GM21576 (cell line): ENCODE measurements around the gene NCKAP1.
"Not testable (repeated sequence)": the region's sequence is repeated elsewhere in the genome, so short reads cannot be mapped to it uniquely, and the experiment has no call there.

Experiments
- ATAC-seq: cut with Tn5 transposase; IDR thresholded peaks from one replicate; pipeline ENCODE4 v1.9.1; 2021; ENCODE audit warnings: mild to moderate bottlenecking, moderate library complexity; ENCODE audit not compliant: unreplicated experiment

Gene NCKAP1

DNA sequence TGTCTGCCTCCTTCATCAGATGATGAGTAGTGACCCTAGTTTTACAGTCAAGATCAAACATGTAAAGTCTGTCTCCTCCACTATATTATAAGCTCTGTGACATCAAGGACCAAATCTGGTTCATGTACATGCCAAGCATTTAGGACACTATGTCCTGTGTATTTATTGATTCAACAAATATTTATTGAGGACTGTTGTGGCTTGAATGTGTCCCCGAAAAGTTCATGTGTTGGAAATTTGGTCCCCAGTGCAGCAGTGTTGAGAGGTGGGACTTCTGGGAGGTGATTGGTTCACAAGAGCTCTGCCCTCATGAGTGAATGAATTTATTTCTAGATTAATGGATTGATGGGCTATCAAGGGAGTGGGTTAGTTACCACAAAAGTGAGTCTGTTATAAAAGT, 125.2 kb downstream of the NCKAP1 start:
- ATAC-seq = no peak

DNA sequence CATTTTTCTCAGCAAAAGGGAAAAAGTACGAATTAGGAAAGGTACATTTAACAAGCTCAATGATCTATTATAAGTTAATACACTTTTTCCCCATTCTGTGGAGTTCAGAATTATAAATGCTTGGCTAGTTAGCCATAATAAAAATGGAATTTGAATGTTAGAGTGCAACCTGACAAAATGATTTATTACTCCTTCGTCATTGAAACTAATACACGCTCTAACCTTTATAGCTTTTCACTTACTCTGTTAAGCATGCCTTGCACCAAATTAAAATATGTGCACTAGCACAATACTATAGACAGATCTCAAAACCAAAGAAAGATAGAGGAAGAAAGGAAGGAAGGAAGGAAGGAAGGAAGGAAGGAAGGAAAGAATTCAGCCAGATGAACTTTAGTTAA, 125.7 kb downstream of the NCKAP1 start:
- no peak for ATAC-seq

DNA sequence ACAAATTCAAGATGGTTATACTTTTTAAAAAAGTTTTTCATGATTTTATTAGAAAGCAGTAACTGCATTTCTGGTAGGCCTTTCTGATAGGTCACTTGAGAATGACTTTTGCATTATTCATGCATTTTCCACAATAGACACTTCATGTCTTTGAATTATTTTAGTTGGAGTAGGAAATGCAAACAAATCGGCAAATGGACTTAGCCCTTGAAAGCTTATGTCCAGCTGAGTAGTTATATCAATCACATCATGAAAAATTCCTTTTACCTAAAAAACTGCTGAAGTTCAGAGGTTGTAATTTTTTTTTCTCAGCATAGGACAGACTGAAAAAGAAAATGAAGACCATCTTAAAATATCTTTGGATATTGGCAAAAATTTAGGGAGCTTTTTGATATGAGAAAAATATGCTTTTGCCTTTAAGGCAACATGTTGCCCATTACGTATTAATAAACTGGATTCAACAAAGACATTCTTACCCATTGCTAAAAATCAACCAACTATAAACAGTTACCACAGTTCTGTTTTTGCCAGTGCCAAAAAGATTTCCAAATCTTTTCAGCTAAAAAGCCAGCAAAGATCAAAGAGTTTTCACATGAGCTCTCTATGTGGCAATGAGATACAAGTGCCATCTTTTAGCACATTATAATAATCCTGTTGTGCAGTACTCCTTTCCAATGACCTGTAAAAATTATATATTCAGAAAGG, 126.3 kb downstream of the NCKAP1 start:
- ATAC-seq = no peak

DNA sequence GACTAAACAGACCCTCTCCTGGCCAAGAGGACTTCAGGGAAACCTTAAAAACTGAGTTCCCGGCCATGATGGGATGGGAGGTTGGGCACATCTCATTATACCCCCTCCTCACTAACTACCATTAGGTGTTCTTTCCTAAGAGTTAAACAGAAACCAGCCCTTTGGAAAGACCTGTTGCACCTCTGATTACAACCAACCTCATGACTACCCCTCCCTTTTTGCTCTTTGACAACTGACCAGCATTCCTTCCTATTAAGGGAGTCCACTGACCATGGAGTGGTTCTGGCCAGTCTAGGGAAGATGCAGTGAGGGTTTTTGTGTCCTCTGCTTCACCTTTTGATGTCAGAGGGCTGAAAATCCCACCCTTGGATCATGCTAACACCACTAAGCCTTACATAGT, 127.3 kb downstream of the NCKAP1 start:
- ATAC-seq = no peak

DNA sequence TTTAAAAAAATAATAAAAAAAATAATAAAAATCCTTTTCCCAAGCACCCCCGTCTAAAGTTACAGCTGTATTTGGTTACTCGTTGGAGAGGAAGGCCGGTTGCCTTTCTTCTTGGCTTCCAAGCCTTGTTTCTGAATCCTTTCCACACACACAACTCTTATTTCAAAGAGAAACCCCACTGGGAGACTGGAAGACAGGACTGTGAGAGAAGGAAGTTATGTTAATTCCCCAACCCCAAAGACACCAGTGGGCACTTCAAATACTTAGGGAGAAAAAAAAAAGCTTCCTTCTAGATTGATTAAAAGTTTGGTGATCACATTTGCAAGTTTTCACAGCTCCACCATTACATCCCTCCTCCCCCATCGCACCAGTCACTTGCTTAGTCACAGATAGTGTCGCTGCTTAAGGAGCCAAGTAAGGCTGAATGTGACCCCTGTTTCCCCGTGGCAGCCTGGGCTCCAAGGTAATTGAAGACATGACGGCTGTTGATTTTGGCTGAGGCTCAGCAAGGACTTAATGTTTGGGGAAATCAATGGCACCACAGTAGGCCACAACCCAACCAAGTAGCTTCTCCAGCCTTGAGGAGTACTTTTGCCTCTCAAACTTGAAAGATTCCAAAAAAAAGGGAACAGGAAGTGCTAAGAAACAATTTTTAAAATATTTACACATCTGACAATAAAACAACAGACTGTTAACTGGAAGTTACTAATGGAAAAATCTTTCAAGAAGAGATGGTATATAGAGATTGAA, 131.0 kb downstream of the NCKAP1 start:
- ATAC-seq = no peak

DNA sequence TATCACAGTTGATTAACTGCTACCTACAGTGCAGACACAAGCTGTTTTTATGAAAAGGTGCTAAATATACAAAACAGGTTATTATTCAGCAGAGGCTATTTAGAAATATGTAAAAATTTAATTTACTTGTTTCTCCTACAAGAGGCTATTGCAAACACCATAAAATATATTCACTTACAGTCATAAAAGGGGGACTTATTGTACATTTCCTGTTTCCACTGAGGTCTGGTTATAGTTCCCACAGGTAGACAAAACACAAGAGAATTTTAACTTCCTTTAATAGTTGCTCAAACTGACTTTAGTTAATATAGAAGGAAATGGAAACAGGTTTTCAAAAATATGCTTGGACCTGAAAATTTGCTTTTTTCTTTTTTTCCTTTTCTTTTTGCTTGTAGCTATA, 131.8 kb downstream of the NCKAP1 start:
- ATAC-seq = no peak

DNA sequence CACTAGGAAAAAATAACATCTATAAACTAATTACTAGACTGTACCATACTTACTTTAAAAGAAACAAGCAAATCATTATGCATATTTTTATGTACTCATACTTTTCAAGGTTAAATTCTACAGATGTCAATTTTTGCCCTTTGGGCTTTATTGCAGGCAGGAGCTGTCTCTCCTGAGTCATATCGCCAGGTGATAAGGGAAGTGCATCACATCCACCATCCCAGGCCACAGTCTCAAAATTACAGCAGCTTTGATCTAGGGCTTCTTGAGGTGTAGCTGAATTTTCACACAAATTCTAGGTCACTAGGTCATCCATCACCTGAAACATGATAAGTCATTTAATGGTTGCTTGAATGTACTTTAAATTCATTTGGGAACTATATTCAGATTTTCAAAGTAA, 133.4 kb downstream of the NCKAP1 start:
- no peak for ATAC-seq

DNA sequence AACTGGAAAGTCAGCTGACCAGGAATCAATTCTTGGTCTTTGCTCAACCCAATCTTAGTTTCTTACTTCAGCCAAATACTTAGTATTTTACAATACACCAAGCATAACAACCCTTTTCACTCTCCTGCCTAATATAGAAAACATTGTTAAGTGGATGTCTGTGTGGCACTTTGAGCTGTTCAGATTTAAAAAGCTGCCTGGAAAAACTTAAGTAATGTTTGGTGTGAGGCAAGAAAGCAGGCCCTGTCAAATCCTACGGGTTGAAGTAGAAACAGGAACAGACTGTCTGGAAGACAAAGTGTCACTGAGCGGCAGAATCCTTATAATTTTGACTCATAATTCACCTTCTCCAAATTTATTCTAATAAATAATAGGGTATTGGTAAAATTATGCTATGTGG, 134.7 kb downstream of the NCKAP1 start:
- no peak for ATAC-seq

DNA sequence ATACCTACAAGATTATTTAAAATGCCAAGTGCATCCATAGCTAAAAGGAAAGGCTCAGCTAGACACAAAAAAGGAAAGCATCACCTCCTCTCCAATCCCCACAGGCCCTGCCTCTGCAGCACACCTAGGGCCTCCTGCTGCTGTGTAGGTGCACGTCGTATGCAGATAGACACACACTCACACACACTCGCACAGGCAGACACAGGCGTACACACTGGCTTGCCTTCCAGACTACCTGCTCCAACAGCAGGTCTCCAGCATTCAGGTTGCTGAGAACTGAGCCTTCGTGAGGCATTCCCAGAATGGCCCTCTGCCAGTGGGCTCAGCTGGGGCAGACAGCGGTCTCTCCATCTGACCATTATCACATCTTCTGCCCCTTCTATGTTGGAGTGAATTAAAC, 136.5 kb downstream of the NCKAP1 start:
- no peak for ATAC-seq

DNA sequence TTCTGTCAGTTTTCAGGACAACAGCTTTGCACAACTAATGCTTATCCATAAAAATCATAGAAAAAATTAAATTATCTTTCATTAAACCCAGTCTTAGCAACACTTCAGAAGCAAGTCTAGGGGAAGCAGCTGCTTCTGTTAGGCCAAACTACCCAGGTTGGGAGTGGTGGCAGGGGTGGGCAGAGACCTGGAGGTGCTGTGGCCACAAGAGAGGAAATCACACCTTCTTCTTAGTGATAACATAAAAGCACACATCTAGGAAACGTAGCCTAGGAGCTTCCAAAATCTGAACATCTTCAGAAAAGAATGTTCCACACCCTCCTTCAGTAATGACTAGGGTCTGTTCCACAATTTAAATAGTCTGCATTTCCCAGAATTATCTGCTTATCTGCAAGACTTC, 139.5 kb downstream of the NCKAP1 start:
- ATAC-seq = no peak

DNA sequence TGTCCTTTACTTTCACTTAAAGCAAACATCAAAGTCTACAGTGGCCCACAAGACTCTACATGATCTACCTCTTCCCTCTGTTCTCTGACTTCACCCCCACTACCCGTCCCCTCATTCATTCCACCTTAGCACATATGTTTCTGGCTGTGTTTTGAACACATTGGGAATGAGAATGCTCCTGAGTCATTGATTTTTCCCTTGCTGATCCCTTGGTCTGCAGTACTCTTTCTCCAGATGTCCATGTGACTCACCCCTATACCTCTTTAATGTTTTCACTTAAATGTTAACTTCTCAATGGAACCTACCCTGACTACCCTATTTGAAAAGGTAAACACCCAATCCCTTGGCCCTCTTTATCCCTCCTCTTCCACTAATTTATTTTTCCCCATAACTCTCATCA, 141.1 kb downstream of the NCKAP1 start:
- no peak for ATAC-seq

DNA sequence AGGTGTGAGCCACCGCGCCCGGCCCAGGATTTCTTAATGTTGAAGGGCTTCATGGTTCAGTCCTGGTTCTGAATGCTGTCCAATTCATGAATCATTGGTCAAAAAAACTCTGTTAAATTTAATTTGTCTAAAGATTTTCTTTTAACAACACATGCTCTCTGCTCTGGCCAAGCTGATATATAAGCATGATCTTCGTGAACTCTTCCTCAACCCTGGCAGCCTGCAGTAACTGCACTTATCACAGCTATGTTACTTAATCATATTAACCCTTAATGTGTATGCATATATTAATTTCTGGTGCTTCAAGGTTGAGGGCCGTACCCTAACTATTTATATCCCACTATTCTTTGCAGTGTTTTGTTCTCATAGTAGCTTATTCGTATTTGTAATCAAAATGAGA, 142.5 kb downstream of the NCKAP1 start:
- ATAC-seq = no peak

DNA sequence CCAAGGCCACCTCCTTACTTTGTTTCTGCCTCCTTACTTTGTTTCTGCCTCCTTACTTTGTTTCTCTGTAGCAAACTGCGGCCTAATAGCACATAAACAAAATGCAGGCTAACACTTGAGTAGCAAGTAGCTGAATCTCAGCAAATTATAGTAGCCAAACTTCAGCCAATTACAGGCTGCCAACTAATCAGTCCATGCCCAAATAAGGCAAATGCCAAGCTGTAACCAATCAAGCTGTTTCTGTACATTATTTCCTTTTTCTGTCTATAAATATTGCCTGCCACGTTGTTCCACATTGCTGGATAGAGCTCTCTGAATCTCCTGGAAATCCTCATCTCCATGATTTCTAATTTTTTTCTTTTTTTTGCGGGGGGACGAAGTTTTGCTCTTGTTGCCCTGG, 143.1 kb downstream of the NCKAP1 start:
- no peak for ATAC-seq

DNA sequence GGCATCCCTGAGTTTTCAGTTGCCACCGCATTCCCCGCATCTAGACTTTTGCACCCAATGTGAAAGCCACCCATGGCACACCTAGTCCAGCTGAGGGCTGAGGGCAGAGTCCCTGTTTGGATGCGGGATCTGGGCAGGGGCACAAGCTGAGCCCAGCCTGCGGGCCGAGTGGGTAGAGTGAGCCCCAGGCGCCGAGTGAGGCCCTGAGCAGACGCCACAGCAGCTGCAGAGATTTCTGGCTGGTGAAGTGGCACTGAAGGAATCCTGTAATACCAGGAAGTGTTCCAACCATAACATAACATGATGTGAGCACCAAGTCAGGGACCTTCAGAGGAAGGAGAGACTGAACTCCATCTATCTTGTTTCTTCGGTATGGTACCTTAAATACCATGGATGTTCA, 144.1 kb downstream of the NCKAP1 start:
- ATAC-seq = no peak

DNA sequence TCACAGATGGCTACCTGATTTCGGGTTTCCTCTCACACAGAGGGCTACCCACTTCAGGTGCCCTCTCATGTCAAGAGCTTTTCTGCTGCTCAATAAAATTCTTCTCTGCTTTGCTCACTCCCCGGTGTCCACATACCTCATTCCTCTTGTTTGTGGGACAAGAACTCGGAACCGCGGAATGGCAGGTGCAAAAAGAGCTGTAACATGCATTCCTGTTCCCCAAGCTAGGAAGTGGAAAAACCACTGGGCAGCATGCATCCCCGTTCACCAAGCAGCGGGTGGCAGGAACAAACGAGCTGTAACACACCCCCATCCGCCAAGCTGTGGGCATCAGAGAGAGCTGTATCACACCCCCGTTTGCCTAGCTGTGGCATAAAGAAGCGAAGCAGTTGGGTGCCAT, 144.6 kb downstream of the NCKAP1 start:
- ATAC-seq = no peak

DNA sequence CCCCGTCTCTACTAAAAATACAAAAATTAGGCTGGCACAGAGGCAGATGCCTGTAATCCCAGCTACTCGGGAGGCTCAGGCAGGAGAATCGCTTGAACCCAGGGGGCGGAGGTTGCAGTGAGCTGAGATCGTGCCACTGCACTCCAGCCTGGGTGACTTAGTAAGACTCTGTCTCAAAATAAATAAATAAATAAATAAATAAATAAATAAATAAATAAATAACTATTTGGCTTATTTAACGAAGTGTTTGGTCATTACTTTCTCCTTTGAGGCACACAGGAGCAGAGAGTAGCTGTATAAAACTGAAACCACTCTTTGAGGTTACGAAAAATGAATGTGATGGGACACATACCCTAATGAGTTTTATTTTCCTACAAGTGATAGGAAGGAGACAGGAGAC, 145.2 kb downstream of the NCKAP1 start:
- not testable (repeated sequence) for ATAC-seq

DNA sequence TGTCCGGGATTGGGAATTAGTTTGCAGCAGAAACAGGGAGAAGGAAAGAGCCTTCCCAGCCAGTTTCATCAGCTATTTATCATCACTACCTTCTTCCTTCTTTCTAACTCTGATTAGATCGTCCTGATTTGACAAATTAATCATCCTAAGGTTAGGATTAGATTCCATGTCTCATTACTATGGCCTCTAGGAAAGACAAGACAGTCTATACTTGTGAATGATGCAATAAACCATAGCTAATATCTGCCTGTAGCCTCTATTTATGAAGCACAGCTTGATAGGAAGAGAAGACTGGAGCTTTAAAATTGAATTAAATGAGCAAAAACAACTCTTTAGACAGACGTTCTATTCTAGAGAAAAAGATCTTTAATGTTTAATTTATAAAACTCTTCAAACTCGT, 146.6 kb downstream of the NCKAP1 start:
- no peak for ATAC-seq

DNA sequence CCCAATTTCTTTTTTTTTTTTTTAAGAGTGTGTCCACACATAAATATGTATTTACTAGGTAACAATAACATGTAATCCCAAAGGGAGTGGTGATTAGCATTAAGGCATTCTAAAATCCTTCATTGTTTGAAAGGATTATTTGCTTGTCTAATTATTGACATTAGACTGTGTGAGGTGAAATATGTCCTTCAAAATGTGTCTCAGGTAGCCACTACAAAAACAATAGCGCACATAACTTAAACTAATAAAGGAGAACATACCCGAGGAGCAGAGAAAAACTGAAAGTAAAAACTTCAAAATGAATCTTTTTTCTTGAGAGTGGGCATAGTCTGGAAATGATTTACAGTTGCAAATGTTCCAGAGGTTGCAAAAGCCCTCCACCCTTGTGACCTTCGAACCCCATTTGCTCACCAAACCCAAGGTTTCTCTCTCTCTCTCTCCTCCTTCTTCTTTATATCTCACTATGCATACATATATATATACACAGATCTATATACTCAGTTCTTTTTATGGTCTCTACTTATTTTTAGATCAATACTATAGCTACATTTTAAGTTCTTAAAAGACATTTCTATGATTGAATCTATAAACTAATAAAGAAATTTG, 147.4 kb downstream of the NCKAP1 start:
- no peak for ATAC-seq

DNA sequence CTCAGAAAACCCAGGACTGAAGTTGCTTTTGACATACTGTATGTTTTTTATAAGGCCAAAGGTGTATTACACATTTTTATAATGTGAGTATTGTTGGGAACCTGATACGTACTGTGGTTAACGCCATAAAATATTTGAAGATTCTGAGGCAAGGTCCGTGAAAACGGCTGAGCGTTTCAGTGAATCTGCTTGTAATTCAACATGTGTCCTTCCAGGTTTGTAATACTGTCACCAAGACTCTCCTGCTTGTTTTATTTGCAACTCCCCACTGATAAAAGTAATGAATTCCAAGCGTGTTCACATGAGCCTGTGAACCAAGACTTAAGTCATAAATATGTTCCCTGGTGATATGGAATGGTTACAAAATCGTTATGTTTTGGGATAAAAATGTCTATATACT, 148.0 kb downstream of the NCKAP1 start:
- no peak for ATAC-seq

DNA sequence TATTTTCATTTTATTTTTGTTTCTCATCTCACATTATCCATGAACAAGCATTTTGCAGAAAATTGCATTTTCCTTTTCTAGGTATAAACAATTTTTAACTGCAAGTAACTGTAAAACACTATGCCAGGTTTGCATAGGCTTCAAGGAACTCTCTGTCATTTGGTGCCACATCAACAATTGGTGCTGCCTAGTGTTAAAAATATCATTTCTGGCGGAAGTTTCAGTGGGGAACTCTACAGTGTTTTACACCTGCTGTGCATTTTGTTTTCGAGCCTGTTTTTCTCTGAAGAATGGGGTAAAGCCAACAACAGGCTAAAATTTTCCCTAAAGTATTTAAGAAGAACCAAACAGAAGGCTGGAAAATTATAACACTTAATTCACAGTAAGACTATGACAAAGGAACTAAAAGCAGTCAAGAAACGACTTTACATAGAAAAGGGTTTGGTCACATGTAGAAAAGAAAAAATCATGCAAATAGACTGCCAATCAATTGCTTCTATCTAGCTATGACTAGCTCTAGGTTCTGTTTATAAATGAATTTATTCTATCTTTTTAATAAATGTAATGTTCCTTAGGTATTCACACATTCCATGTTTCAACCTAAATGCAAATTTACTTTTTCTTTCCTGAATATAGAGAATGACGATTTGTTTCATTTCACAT, 150.4 kb downstream of the NCKAP1 start:
- ATAC-seq = peak; percentile 71

DNA sequence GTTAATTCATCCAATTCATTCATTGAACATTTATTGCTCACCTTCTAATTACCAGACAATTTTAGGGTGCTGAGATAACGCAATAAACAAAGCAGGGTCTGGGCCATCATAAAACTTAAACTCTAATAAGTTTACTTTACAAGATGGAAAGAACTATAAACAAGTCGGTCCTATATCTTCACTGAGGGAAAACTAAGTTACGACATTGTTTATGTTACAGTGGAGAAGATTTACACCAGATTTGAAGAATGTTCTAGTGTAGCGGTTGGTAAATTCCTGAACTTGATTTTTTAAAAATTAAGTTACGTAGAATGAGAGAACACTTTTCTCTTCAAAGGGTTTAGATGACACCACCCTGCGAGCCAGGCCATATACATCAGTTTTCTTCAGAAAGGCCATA, 151.2 kb downstream of the NCKAP1 start:
- no peak for ATAC-seq

DNA sequence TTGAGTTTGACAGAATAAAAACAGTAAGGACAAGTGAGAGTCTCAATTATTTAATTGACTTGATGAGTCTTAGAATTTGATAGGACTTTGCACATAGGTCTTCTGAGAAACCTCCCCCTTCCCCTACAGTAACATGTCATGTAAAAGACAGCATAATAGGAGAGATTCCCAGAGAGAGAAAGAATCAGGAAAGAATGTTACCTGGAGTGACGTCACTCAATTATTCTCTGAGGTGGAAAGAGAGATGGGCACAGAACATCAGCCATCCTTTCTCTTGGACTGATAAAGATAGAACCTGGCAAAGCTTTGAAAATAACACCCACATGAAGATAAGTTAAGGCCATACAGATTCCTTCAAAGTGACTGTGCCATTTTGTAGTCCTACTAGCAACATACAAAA, 152.5 kb downstream of the NCKAP1 start:
- ATAC-seq = no peak
